Uterus (tissue), 2 donors: ENCODE measurements around the gene ENO1.
"Not testable (repeated sequence)": the region's sequence is repeated elsewhere in the genome, so short reads cannot be mapped to it uniquely, and the experiment has no call there.

Experiments used
- CTCF ChIP-seq, 4 experiments: fragments of 200-600 bp in 2 of 4; fragments of 450-650 bp in 2 of 4; sonication (generic) in 2 of 4; IDR thresholded peaks; one replicate each; pipeline ENCODE4 v1.5.1; 2016 to 2019; ENCODE audit warnings: antibody characterized with exemption in 4 of 4, mild to moderate bottlenecking in 2 of 4, moderate library complexity in 1 of 4
- POLR2A ChIP-seq, 2 donors: fragments of 450-650 bp; IDR thresholded peaks; one replicate each; pipeline ENCODE4 v1.6.1; 2016; ENCODE audit warnings: antibody characterized with exemption in 2 of 2, mild to moderate bottlenecking in 1 of 2, moderate library complexity in 1 of 2

- not testable (repeated sequence) for TF ChIP-seq CTCF, POLR2A (IDR thresholded peaks at IDR 0.05)
These were observed 18.3 kb upstream of the ENO1 start for GRCh38 chr1:8896775-8897174.
